GM23338 (cell line): ENCODE data around the gene FTO. TPM values are rescaled to one million over a fixed set of nuclear protein-coding genes. Genes with fewer than 3 reads are reported as not detected.

Experiments
- ATAC-seq: fragments of 200-7000 bp; cut with Tn5 transposase; 3 replicates; pipeline ENCODE4 v1.9.1; 2020
- DNase-seq: peaks from one replicate; pipeline ENCODE4 v3.0.0-alpha.2; 2015; ENCODE audit warnings: low spot score
- H2AFZ ChIP-seq: fragments of 200-600 bp; sonication (generic); 2 replicates; pipeline ENCODE4 v1.8.0; 2016; ENCODE audit warnings: antibody characterized with exemption, mild to moderate bottlenecking, moderate library complexity
- H3F3A ChIP-seq: fragments of 200-600 bp; sonication (generic); replicated peaks from 2 replicates; pipeline ENCODE4 v1.8.0; 2017; ENCODE audit warnings: antibody characterized with exemption, mixed run types, low read depth
- H3K27ac ChIP-seq: fragments of 200-600 bp; sonication (generic); 2 replicates; pipeline ENCODE4 v1.6.1; 2016; ENCODE audit warnings: low read depth
- H3K27me3 ChIP-seq: fragments of 200-600 bp; sonication (generic); 2 replicates; pipeline ENCODE4 v1.8.0; 2016; ENCODE audit warnings: mild to moderate bottlenecking, mixed run types, moderate library complexity; ENCODE audit not compliant: insufficient read depth
- H3K36me3 ChIP-seq: fragments of 200-600 bp; sonication (generic); 2 replicates; pipeline ENCODE4 v1.8.0; 2016; ENCODE audit warnings: mild to moderate bottlenecking; ENCODE audit not compliant: insufficient read depth
- H3K4me1 ChIP-seq: fragments of 200-600 bp; sonication (generic); 2 replicates; pipeline ENCODE4 v1.8.0; 2016; ENCODE audit warnings: mild to moderate bottlenecking, moderate library complexity; ENCODE audit not compliant: insufficient read depth
- H3K4me2 ChIP-seq: fragments of 200-600 bp; sonication (generic); 2 replicates; pipeline ENCODE4 v1.7.1; 2017; ENCODE audit warnings: mixed run types
- H3K4me3 ChIP-seq: fragments of 200-600 bp; sonication (generic); 2 replicates; pipeline ENCODE4 v1.6.1; 2016; ENCODE audit warnings: mixed run types
- H3K79me2 ChIP-seq: fragments of 200-600 bp; sonication (generic); replicated peaks from 2 replicates; pipeline ENCODE4 v1.8.0; 2017; ENCODE audit warnings: mild to moderate bottlenecking; ENCODE audit not compliant: insufficient read depth
- H3K9me2 ChIP-seq: fragments of 200-600 bp; sonication (generic); 2 replicates; pipeline ENCODE4 v1.8.0; 2017; ENCODE audit not compliant: insufficient read depth
- H4K20me1 ChIP-seq: fragments of 200-600 bp; sonication (generic); replicated peaks from 2 replicates; pipeline ENCODE4 v1.8.0; 2017; ENCODE audit warnings: mild to moderate bottlenecking; ENCODE audit not compliant: insufficient read depth
- H3K27ac Mint-ChIP-seq: 2 replicates; pipeline ENCODE4 v1.8.0; 2020; ENCODE audit warnings: inconsistent platforms, mild to moderate bottlenecking, moderate library complexity, mixed read lengths
- H3K27me3 Mint-ChIP-seq: 3 replicates; pipeline ENCODE4 v1.8.0; 2022; ENCODE audit warnings: low read depth, mild to moderate bottlenecking, moderate library complexity, mixed read lengths, inconsistent platforms; ENCODE audit not compliant: insufficient read depth, poor library complexity
- H3K36me3 Mint-ChIP-seq: 3 replicates; pipeline ENCODE4 v1.8.0; 2021; ENCODE audit warnings: low read depth, mild to moderate bottlenecking, inconsistent platforms, moderate library complexity, mixed read lengths
- H3K4me1 Mint-ChIP-seq: 3 replicates; pipeline ENCODE4 v1.8.0; 2020; ENCODE audit warnings: mild to moderate bottlenecking, inconsistent platforms, mixed read lengths
- H3K4me3 Mint-ChIP-seq: 3 replicates; pipeline ENCODE4 v1.8.0; 2021; ENCODE audit warnings: moderate library complexity, mild to moderate bottlenecking, inconsistent platforms, mixed read lengths
- H3K9me3 Mint-ChIP-seq: 3 replicates; pipeline ENCODE4 v1.8.0; 2020; ENCODE audit warnings: moderate library complexity, mild to moderate bottlenecking, inconsistent platforms, mixed read lengths
- CREB1 ChIP-seq: fragments of 250-450 bp; sonication (Bioruptor Pico); IDR thresholded peaks from 2 replicates; pipeline ENCODE4 v1.5.0; 2020; ENCODE audit warnings: low read depth, mild to moderate bottlenecking, moderate library complexity
- CTCF ChIP-seq, 2 experiments: fragments of 200-600 bp in 1 of 2; sonication (generic) in 1 of 2; conservative IDR thresholded peaks; 2 replicates each; pipeline versions ENCODE4 v1.5.1 to v1.6.1; 2016 to 2017; ENCODE audit warnings: antibody characterized with exemption in 2 of 2, low read depth in 2 of 2, mild to moderate bottlenecking in 2 of 2, moderate library complexity in 1 of 2
- EZH2 ChIP-seq: fragments of 200-600 bp; sonication (generic); IDR thresholded peaks from one replicate; pipeline ENCODE4 v1.8.0; 2017; ENCODE audit warnings: antibody characterized with exemption, mild to moderate bottlenecking, low read depth; ENCODE audit not compliant: unreplicated experiment
- EZH2phosphoT487 ChIP-seq: fragments of 200-600 bp; sonication (generic); IDR thresholded peaks from one replicate; pipeline ENCODE4 v1.8.1; 2018; ENCODE audit warnings: antibody characterized with exemption; ENCODE audit not compliant: unreplicated experiment
- JUNB ChIP-seq: IDR thresholded peaks from one replicate; pipeline ENCODE4 v1.6.1; 2016; ENCODE audit warnings: antibody characterized with exemption; ENCODE audit not compliant: unreplicated experiment
- NANOG ChIP-seq: IDR thresholded peaks from 2 replicates; pipeline ENCODE4 v1.6.1; 2016; ENCODE audit warnings: antibody characterized with exemption, borderline replicate concordance
- POLR2AphosphoS5 ChIP-seq: IDR thresholded peaks from 2 replicates; pipeline ENCODE4 v1.6.1; 2016; ENCODE audit warnings: antibody characterized with exemption, low read depth
- STAT1 ChIP-seq: IDR thresholded peaks from one replicate; pipeline ENCODE4 v1.6.1; 2016; ENCODE audit warnings: antibody characterized with exemption; ENCODE audit not compliant: unreplicated experiment
- ZNF114 ChIP-seq: fragments of 250-450 bp; sonication (Bioruptor Pico); IDR thresholded peaks from 2 replicates; pipeline ENCODE4 v1.5.0; 2020; ENCODE audit warnings: mild to moderate bottlenecking, moderate library complexity
- ZNF331 ChIP-seq: fragments of 250-450 bp; sonication (Bioruptor Pico); IDR thresholded peaks from 2 replicates; pipeline ENCODE4 v1.5.0; 2020; ENCODE audit warnings: low read depth, mild to moderate bottlenecking, moderate library complexity
- polyA plus RNA-seq: library from polyadenylated mRNA; unstranded; fragments of >200 nt; fragmentation: Nextera tagmentation; extraction: Ambion mirVana; gene quantifications from 2 replicates; pipeline ENCODE4 v1.2.1, GENCODE V29; 2016
- total RNA-seq: library from RNA; depleted of rRNA; stranded (reverse); fragments of >200 nt; shearing (Covaris generic); gene quantifications from 2 replicates; pipeline ENCODE4 v1.2.3, GENCODE V29; 2014
- TF ChIP-seq, protein P1 (sequence below): IDR thresholded peaks from one replicate; pipeline ENCODE4 v1.6.1; 2018; ENCODE audit warnings: antibody characterized with exemption; ENCODE audit not compliant: unreplicated experiment
- TF ChIP-seq, protein P2 (sequence below): fragments of 250-450 bp; sonication (Bioruptor Pico); IDR thresholded peaks from 2 replicates; pipeline ENCODE4 v1.5.0; 2020; ENCODE audit warnings: mild to moderate bottlenecking, moderate library complexity

Gene FTO
- total and polyA plus RNA-seq, 2 experiments from 2014 or later, result 17.7 to 69.6 TPM

- H3K4me2 ChIP-seq, result no peak overlapping the region
- no peaks in the 10 kb centered on the region for H3K27me3 ChIP-seq
- H3K36me3 ChIP-seq, result no peaks in the 10 kb centered on the region
- no peaks in the 10 kb centered on the region for H3K4me1 ChIP-seq
- H3K4me3 ChIP-seq, result no peak overlapping the region
- TF ChIP-seq CREB1 (CRISPR knock-in tag) (no peak), EZH2phosphoT487 (no peak), STAT1 (no peak), ZNF114 (CRISPR knock-in tag) (no peak), NANOG (no peak), EZH2 (no peak), JUNB (no peak)
- H3K4me3 Mint-ChIP-seq, result no peak overlapping the region
- H2AFZ ChIP-seq, result no peak overlapping the region
- H3K9me2 ChIP-seq, result no peaks in the 10 kb centered on the region
- H3K9me3 Mint-ChIP-seq, result no peaks in the 10 kb centered on the region
- no peak for DNase-seq
- H3K36me3 Mint-ChIP-seq, result no peaks in the 10 kb centered on the region
- H3K79me2 ChIP-seq, result no peaks in the 10 kb centered on the region
- H3K27ac ChIP-seq, result no peak overlapping the region
- no peaks in the 10 kb centered on the region for H3F3A ChIP-seq
- no peak for ATAC-seq
- H3K27me3 Mint-ChIP-seq, result peaks cover 3% of the 10 kb centered on the region
- no peaks in the 10 kb centered on the region for H4K20me1 ChIP-seq
- H3K27ac Mint-ChIP-seq, result no peak overlapping the region
- no peaks in the 10 kb centered on the region for H3K4me1 Mint-ChIP-seq
Measured at GRCh38 chr16:54096607-54097006, 392.7 kb downstream of the FTO start.

DNA sequence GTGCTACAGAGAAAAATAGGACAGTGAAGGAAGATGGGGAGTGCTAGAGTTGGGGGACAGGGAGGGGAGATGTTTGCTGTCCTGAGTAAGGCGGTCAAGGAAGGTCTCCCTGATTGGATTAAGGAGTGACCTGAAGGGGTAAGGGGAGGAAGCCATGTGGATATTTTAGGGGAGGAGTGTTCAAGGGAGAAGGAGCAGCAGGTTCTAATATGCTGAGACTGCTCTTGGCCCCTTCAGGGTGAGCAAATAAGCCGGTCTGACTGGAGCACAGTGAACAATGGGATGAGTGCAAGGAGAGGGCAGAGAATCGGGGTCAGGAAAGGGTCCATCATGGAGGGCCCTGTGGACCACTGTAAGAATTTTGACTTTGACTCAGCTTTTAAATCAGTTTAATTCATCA lies 393.8 kb downstream of the FTO start:
- H3K4me1 Mint-ChIP-seq, result no peaks in the 10 kb centered on the region
- DNase-seq, result no peak
- H3K36me3 ChIP-seq, result no peaks in the 10 kb centered on the region
- ATAC-seq, result no peak
- no peaks in the 10 kb centered on the region for H3K79me2 ChIP-seq
- H3K27ac Mint-ChIP-seq, result no peak overlapping the region
- H2AFZ ChIP-seq, result no peak overlapping the region
- peaks cover 3% of the 10 kb centered on the region for H3K27me3 Mint-ChIP-seq
- no peaks in the 10 kb centered on the region for H3K9me3 Mint-ChIP-seq
- no peak overlapping the region for H3K27ac ChIP-seq
- no peaks in the 10 kb centered on the region for H3K36me3 Mint-ChIP-seq
- H4K20me1 ChIP-seq, result no peaks in the 10 kb centered on the region
- no peaks in the 10 kb centered on the region for H3F3A ChIP-seq
- H3K4me1 ChIP-seq, result no peaks in the 10 kb centered on the region
- no peak overlapping the region for H3K4me3 Mint-ChIP-seq
- H3K9me2 ChIP-seq, result no peaks in the 10 kb centered on the region
- H3K4me2 ChIP-seq, result no peak overlapping the region
- no peaks in the 10 kb centered on the region for H3K27me3 ChIP-seq
- no peak overlapping the region for H3K4me3 ChIP-seq
- TF ChIP-seq, protein P1, sequence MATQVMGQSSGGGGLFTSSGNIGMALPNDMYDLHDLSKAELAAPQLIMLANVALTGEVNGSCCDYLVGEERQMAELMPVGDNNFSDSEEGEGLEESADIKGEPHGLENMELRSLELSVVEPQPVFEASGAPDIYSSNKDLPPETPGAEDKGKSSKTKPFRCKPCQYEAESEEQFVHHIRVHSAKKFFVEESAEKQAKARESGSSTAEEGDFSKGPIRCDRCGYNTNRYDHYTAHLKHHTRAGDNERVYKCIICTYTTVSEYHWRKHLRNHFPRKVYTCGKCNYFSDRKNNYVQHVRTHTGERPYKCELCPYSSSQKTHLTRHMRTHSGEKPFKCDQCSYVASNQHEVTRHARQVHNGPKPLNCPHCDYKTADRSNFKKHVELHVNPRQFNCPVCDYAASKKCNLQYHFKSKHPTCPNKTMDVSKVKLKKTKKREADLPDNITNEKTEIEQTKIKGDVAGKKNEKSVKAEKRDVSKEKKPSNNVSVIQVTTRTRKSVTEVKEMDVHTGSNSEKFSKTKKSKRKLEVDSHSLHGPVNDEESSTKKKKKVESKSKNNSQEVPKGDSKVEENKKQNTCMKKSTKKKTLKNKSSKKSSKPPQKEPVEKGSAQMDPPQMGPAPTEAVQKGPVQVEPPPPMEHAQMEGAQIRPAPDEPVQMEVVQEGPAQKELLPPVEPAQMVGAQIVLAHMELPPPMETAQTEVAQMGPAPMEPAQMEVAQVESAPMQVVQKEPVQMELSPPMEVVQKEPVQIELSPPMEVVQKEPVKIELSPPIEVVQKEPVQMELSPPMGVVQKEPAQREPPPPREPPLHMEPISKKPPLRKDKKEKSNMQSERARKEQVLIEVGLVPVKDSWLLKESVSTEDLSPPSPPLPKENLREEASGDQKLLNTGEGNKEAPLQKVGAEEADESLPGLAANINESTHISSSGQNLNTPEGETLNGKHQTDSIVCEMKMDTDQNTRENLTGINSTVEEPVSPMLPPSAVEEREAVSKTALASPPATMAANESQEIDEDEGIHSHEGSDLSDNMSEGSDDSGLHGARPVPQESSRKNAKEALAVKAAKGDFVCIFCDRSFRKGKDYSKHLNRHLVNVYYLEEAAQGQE, result no peak
- TF ChIP-seq ZNF331 (CRISPR knock-in tag), result no peak
- TF ChIP-seq STAT1, result no peak
- TF ChIP-seq POLR2AphosphoS5, result no peak
- TF ChIP-seq, protein P2, sequence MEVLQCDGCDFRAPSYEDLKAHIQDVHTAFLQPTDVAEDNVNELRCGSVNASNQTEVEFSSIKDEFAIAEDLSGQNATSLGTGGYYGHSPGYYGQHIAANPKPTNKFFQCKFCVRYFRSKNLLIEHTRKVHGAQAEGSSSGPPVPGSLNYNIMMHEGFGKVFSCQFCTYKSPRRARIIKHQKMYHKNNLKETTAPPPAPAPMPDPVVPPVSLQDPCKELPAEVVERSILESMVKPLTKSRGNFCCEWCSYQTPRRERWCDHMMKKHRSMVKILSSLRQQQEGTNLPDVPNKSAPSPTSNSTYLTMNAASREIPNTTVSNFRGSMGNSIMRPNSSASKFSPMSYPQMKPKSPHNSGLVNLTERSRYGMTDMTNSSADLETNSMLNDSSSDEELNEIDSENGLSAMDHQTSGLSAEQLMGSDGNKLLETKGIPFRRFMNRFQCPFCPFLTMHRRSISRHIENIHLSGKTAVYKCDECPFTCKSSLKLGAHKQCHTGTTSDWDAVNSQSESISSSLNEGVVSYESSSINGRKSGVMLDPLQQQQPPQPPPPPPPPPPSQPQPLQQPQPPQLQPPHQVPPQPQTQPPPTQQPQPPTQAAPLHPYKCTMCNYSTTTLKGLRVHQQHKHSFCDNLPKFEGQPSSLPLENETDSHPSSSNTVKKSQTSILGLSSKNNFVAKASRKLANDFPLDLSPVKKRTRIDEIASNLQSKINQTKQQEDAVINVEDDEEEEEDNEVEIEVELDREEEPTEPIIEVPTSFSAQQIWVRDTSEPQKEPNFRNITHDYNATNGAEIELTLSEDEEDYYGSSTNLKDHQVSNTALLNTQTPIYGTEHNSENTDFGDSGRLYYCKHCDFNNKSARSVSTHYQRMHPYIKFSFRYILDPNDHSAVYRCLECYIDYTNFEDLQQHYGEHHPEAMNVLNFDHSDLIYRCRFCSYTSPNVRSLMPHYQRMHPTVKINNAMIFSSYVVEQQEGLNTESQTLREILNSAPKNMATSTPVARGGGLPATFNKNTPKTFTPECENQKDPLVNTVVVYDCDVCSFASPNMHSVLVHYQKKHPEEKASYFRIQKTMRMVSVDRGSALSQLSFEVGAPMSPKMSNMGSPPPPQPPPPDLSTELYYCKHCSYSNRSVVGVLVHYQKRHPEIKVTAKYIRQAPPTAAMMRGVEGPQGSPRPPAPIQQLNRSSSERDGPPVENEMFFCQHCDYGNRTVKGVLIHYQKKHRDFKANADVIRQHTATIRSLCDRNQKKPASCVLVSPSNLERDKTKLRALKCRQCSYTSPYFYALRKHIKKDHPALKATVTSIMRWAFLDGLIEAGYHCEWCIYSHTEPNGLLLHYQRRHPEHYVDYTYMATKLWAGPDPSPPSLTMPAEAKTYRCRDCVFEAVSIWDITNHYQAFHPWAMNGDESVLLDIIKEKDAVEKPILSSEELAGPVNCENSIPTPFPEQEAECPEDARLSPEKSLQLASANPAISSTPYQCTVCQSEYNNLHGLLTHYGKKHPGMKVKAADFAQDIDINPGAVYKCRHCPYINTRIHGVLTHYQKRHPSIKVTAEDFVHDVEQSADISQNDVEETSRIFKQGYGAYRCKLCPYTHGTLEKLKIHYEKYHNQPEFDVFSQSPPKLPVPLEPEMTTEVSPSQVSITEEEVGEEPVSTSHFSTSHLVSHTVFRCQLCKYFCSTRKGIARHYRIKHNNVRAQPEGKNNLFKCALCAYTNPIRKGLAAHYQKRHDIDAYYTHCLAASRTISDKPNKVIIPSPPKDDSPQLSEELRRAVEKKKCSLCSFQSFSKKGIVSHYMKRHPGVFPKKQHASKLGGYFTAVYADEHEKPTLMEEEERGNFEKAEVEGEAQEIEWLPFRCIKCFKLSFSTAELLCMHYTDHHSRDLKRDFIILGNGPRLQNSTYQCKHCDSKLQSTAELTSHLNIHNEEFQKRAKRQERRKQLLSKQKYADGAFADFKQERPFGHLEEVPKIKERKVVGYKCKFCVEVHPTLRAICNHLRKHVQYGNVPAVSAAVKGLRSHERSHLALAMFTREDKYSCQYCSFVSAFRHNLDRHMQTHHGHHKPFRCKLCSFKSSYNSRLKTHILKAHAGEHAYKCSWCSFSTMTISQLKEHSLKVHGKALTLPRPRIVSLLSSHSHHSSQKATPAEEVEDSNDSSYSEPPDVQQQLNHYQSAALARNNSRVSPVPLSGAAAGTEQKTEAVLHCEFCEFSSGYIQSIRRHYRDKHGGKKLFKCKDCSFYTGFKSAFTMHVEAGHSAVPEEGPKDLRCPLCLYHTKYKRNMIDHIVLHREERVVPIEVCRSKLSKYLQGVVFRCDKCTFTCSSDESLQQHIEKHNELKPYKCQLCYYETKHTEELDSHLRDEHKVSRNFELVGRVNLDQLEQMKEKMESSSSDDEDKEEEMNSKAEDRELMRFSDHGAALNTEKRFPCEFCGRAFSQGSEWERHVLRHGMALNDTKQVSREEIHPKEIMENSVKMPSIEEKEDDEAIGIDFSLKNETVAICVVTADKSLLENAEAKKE (CRISPR knock-in tag), result no peak
- TF ChIP-seq JUNB, result no peak
- TF ChIP-seq ZNF114 (CRISPR knock-in tag), result no peak
- TF ChIP-seq CTCF (conservative IDR thresholded peaks at IDR 0.05; ENCODE audit: low read depth in 2 of 2), result no peak
